ENCODE data around the gene EFHC1. TPM values are rescaled to one million over a fixed set of nuclear protein-coding genes. Genes with fewer than 3 reads are reported as not detected.
A peak's percentile ranks its signal among the peaks of the same experiment; 100 is the strongest.

Gene EFHC1, protein sequence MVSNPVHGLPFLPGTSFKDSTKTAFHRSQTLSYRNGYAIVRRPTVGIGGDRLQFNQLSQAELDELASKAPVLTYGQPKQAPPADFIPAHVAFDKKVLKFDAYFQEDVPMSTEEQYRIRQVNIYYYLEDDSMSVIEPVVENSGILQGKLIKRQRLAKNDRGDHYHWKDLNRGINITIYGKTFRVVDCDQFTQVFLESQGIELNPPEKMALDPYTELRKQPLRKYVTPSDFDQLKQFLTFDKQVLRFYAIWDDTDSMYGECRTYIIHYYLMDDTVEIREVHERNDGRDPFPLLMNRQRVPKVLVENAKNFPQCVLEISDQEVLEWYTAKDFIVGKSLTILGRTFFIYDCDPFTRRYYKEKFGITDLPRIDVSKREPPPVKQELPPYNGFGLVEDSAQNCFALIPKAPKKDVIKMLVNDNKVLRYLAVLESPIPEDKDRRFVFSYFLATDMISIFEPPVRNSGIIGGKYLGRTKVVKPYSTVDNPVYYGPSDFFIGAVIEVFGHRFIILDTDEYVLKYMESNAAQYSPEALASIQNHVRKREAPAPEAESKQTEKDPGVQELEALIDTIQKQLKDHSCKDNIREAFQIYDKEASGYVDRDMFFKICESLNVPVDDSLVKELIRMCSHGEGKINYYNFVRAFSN
- total RNA-seq (2021; ENCODE audit: unreplicated experiment): 12.4 TPM
- polyA plus RNA-seq (2012): 8.9 TPM in 2 replicates
- percentile 42 among the genes with signal in this experiment for Bru-seq, nascent RNA
- percentile 42 among the genes with signal in this experiment for BruChase-seq, experiment 1, labeled RNA remaining after a 6-hour chase
- BruChase-seq, experiment 2, labeled RNA remaining after a 2-hour chase: percentile 44 among the genes with signal in this experiment
- long read RNA-seq, full-length matches to known transcripts: 4 of 19 reads
- long read RNA-seq, partial matches to known transcripts: 5 of 19 reads
- long read RNA-seq, other reads (novel, unspliced or antisense): 10 of 19 reads

DNA sequence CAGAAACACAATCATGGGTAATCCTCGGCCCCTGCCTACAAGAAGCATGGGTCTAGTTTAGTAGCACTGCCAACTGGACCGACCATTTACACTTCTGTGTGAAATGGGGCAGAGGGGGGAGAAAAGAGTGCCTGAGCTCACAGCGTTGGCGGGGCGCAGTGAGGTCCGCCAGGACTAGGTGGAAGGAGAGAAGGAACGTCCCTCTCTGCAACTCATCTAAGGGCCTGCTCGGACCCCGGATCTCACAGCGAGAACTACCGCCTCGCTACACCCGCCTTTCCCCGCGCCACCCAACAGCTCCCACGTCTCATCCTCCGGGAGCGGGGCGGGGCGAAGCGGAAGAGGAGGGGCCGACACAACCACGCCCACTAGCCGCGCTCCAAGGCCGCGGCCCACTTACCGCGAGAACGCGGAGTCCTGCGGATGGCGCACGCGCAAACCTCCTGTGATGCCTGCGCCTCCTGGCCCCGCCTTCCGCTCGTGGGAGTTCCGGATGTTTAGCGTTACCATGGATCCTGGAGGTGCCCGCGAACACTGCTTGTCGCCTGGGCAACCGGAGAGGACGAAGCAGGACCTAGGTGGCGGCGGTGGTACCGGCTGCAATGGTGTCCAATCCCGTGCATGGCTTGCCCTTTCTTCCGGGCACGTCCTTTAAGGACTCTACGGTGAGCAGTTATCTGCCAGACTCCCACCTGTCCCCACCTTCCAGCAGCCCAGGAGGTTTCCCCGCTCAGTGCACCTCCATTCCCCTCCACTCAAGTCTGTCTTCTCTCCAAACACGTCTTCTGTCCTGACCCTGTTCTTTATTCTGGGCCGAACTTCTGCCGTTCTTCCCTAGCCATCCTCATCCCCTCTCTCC, at the start of gene EFHC1:
Gene EFHC1, plus strand, starts transcription at position 534 of the 859 bp plus-strand sequence. Its CDS starts 69 bp downstream, at position 603.
- no peaks in the 10 kb centered on the region for H3K9me2 ChIP-seq (ENCODE audit: insufficient read depth)
- H4K20me1 ChIP-seq (ENCODE audit: insufficient read depth): no peaks in the 10 kb centered on the region
- no peaks in the 10 kb centered on the region for H3K36me3 ChIP-seq (ENCODE audit: control insufficient read depth in 1 of 2, insufficient read depth in 2 of 2, low read length in 2 of 2)
- peak within 1 kb of the TSS; percentile 61 for H3K27ac ChIP-seq (ENCODE audit: low read depth, low read length)
- intact Hi-C loops (cut with micrococcal nuclease): loop anchor here (5.0 kb wide), 1 partner anchor 157 kb away; the partner anchor contains the start of gene TRAM2
- peak within 1 kb of the TSS; percentile 70 to 89 for H3K4me3 ChIP-seq (replicated peaks in 1 of 2; ENCODE audit: low read depth in 1 of 2, low read length in 2 of 2)
- POLR2A ChIA-PET: no interaction called here
- H2AFZ ChIP-seq (ENCODE audit: low read depth, low read length, poor library complexity, severe bottlenecking): no peak within 1 kb of the TSS
- H3K9me3 ChIP-seq (ENCODE audit: control insufficient read depth in 1 of 2, insufficient read depth in 1 of 2, low read depth in 1 of 2, low read length in 2 of 2): no peaks in the 10 kb centered on the region
- H3K27me3 ChIP-seq (ENCODE audit: insufficient read depth, low read length): no peaks in the 10 kb centered on the region
- CTCF ChIA-PET: interaction anchor here (1.0 to 4.0 kb wide), 5 partner anchors 12 to 243 kb away, joined by 3 to 20 read pairs (median 5); no protein-coding TSS in a partner anchor
- peak within 1 kb of the TSS; percentile 82 for H3K9ac ChIP-seq (ENCODE audit: low read length)
- no TSS peak for BruUV-seq (replicated peaks)
- no peaks in the 10 kb centered on the region for H3K79me2 ChIP-seq (ENCODE audit: insufficient read depth, low read length)
- peak within 1 kb of the TSS; percentile 92 for H3K4me2 ChIP-seq (ENCODE audit: low read length)
- H3K4me1 ChIP-seq (ENCODE audit: control insufficient read depth in 1 of 2, insufficient read depth in 2 of 2, low read length in 2 of 2): peaks cover 22 to 67% of the 10 kb centered on the region in 2 experiments
- RAD21 ChIA-PET (ENCODE audit: low non-redundant PET in 1 of 2, low total read pairs in 2 of 2, uncharacterized antibody in 2 of 2, unreplicated experiment in 2 of 2): interaction anchor here (0.6 to 1.7 kb wide), 2 partner anchors 178 to 232 kb away, joined by 3 to 4 read pairs; no protein-coding TSS in a partner anchor
- ATAC-seq: peak; percentile 91
- DNase-seq (ENCODE audit: low read depth, low spot score): peak; percentile 94
- no peak for TF ChIP-seq EZH2 (IDR thresholded peaks at IDR 0.05)
- TF ChIP-seq, protein P1, sequence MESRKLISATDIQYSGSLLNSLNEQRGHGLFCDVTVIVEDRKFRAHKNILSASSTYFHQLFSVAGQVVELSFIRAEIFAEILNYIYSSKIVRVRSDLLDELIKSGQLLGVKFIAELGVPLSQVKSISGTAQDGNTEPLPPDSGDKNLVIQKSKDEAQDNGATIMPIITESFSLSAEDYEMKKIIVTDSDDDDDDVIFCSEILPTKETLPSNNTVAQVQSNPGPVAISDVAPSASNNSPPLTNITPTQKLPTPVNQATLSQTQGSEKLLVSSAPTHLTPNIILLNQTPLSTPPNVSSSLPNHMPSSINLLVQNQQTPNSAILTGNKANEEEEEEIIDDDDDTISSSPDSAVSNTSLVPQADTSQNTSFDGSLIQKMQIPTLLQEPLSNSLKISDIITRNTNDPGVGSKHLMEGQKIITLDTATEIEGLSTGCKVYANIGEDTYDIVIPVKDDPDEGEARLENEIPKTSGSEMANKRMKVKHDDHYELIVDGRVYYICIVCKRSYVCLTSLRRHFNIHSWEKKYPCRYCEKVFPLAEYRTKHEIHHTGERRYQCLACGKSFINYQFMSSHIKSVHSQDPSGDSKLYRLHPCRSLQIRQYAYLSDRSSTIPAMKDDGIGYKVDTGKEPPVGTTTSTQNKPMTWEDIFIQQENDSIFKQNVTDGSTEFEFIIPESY (IDR thresholded peaks at IDR 0.05; ENCODE audit: extremely low read depth, insufficient replicate concordance, low read length): peak; percentile 96
- TF ChIP-seq, protein P2, sequence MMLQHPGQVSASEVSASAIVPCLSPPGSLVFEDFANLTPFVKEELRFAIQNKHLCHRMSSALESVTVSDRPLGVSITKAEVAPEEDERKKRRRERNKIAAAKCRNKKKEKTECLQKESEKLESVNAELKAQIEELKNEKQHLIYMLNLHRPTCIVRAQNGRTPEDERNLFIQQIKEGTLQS (IDR thresholded peaks at IDR 0.05): no peak
- no peak for TF ChIP-seq CEBPB (IDR thresholded peaks at IDR 0.05; ENCODE audit: low read depth)
- TF ChIP-seq, protein P3, sequence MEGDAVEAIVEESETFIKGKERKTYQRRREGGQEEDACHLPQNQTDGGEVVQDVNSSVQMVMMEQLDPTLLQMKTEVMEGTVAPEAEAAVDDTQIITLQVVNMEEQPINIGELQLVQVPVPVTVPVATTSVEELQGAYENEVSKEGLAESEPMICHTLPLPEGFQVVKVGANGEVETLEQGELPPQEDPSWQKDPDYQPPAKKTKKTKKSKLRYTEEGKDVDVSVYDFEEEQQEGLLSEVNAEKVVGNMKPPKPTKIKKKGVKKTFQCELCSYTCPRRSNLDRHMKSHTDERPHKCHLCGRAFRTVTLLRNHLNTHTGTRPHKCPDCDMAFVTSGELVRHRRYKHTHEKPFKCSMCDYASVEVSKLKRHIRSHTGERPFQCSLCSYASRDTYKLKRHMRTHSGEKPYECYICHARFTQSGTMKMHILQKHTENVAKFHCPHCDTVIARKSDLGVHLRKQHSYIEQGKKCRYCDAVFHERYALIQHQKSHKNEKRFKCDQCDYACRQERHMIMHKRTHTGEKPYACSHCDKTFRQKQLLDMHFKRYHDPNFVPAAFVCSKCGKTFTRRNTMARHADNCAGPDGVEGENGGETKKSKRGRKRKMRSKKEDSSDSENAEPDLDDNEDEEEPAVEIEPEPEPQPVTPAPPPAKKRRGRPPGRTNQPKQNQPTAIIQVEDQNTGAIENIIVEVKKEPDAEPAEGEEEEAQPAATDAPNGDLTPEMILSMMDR (IDR thresholded peaks at IDR 0.05 in 2 of 3, conservative IDR thresholded peaks at IDR 0.05 in 1 of 3; ENCODE audit: borderline replicate concordance in 1 of 3, insufficient read depth in 1 of 3, low read depth in 2 of 3, low read length in 2 of 3): no peak
- no peak for TF ChIP-seq CBX3 (IDR thresholded peaks at IDR 0.05; ENCODE audit: low read depth)
- TF ChIP-seq, protein P4, sequence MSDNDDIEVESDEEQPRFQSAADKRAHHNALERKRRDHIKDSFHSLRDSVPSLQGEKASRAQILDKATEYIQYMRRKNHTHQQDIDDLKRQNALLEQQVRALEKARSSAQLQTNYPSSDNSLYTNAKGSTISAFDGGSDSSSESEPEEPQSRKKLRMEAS (IDR thresholded peaks at IDR 0.05): 0 out of 2 replicates have a peak, but pooled peaks have one; percentile 36
- TF ChIP-seq SRF (IDR thresholded peaks at IDR 0.05; ENCODE audit: low read depth): no peak
- TF ChIP-seq RAD21 (IDR thresholded peaks at IDR 0.05; ENCODE audit: low read depth): no peak
- TF ChIP-seq ZFX (IDR thresholded peaks at IDR 0.05): no peak
- TF ChIP-seq SIN3A (IDR thresholded peaks at IDR 0.05; ENCODE audit: low read depth): peak; percentile 65; the same call in 1 of the 2 replicates
- TF ChIP-seq FOSL1 (IDR thresholded peaks at IDR 0.05; ENCODE audit: low read depth): no peak
- TF ChIP-seq EZH2phosphoT487 (IDR thresholded peaks at IDR 0.05; ENCODE audit: borderline replicate concordance): no peak
- TF ChIP-seq POLR2A (IDR thresholded peaks at IDR 0.05; ENCODE audit: borderline replicate concordance, extremely low read depth, insufficient read depth, insufficient read length): peak; percentile 83
- peak; percentile 29 for TF ChIP-seq TCF7L2 (IDR thresholded peaks at IDR 0.05; ENCODE audit: borderline replicate concordance, extremely low read depth, insufficient read depth, insufficient read length)
- TF ChIP-seq JUND (IDR thresholded peaks at IDR 0.05): no peak
- TF ChIP-seq POLR2AphosphoS5 (IDR thresholded peaks at IDR 0.05; ENCODE audit: low read depth, low read length): peak; percentile 99

Measured in HCT116 (cell line).